Transverse colon (tissue), 4 donors: ENCODE measurements around the gene TM4SF4. TPM values are rescaled to one million over a fixed set of nuclear protein-coding genes. Genes with fewer than 3 reads are reported as not detected.
A peak's percentile ranks its signal among the peaks of the same experiment; 100 is the strongest.

Experiments
- DNase-seq: peaks from one replicate; pipeline ENCODE4 v3.0.0-alpha.2; 2019
- H3K27ac ChIP-seq, 4 donors: fragments of 200-600 bp; sonication (generic); 2 replicates each; pipeline ENCODE4 v1.5.1; 2016 to 2018; ENCODE audit warnings: inconsistent platforms in 4 of 4
- H3K27me3 ChIP-seq: fragments of 200-600 bp; sonication (generic); 2 replicates; pipeline ENCODE4 v1.5.1; 2017; ENCODE audit warnings: inconsistent platforms
- H3K36me3 ChIP-seq, 4 donors: fragments of 200-600 bp; sonication (generic); 2 replicates each; pipeline ENCODE4 v1.5.1; 2017 to 2019; ENCODE audit warnings: inconsistent platforms in 4 of 4
- H3K4me1 ChIP-seq, 4 donors: fragments of 200-600 bp; sonication (generic); 2 replicates each; pipeline ENCODE4 v1.5.1; 2017 to 2020; ENCODE audit warnings: inconsistent platforms in 4 of 4
- H3K4me3 ChIP-seq, 4 donors: fragments of 200-600 bp; sonication (generic); 1 replicate in 1 of 4; 2 replicates in 3 of 4; pipeline versions ENCODE4 v1.5.1 to v1.6.1; 2017 to 2019; ENCODE audit warnings: inconsistent platforms in 4 of 4
- H3K9me3 ChIP-seq, 2 donors: fragments of 200-600 bp; sonication (generic); 2 replicates each; pipeline ENCODE4 v1.5.1; 2017 to 2019; ENCODE audit warnings: inconsistent platforms in 2 of 2
- EP300 ChIP-seq: sonication (generic); formaldehyde crosslinking; IDR thresholded peaks from one replicate; pipeline ENCODE4 v1.6.1; 2017; ENCODE audit warnings: antibody characterized with exemption, low read depth
- POLR2A ChIP-seq: fragments of 450-650 bp; IDR thresholded peaks from one replicate; pipeline ENCODE4 v1.6.1; 2016; ENCODE audit warnings: antibody characterized with exemption, mild to moderate bottlenecking, moderate library complexity
- POLR2AphosphoS5 ChIP-seq, 3 donors: sonication (generic); formaldehyde crosslinking; IDR thresholded peaks; one replicate each; pipeline ENCODE4 v1.6.1; 2016; ENCODE audit warnings: antibody characterized with exemption in 3 of 3
- WGBS, 2 donors: methylation state at CpG; one replicate each; pipeline ENCODE4 v1.1.5; 2018; ENCODE audit warnings: low coverage in 1 of 2; 5-methylcytosine and 5-hydroxymethylcytosine counted together
- in situ Hi-C, 4 donors: fragments of 200-750 bp; cut with MboI; loops; one replicate each; pipeline versions ENCODE4 v1.15.0 to v1.15.1; 2017; ENCODE audit warnings: low sequenced_read_pairs in 3 of 4, low pct_ligation_motif_present in 1 of 4, low pct_unique_long_range_greater_than_20kb in 1 of 4
- intact Hi-C: fragments of 100-400 bp; cut with DNase I; formaldehyde crosslinking; loops from one replicate; pipeline ENCODE4 v1.15.1; 2023; ENCODE audit warnings: low total_unique reads
- total RNA-seq, 4 donors: library from RNA; depleted of rRNA; stranded (reverse); fragments of >200 nt; gene quantifications; one replicate each; pipeline ENCODE4 v1.1.0, GENCODE V29; 2016
- TF ChIP-seq, protein P1 (sequence below), 5 experiments: fragments of 200-600 bp in 3 of 5; fragments of 450-650 bp in 2 of 5; sonication (generic) in 3 of 5; IDR thresholded peaks; 1 replicate in 2 of 5; 2 replicates in 3 of 5; pipeline ENCODE4 v1.5.1; 2016 to 2017; ENCODE audit warnings: antibody characterized with exemption in 5 of 5, inconsistent platforms in 3 of 5, mild to moderate bottlenecking in 2 of 5, moderate library complexity in 1 of 5

TM4SF4 gene
- total RNA-seq, 4 donors from 2014 or later: 0.95 to 3.1 TPM; not detected in 2

- Histone ChIP-seq H3K27ac (no peak overlapping the region), H3K4me1 (peaks cover 3 to 30% (median 18%) of the 10 kb centered on the region in 4 donors), H3K36me3 (no peaks in the 10 kb centered on the region), H3K27me3 (no peaks in the 10 kb centered on the region), H3K4me3 (no peak overlapping the region), H3K9me3 (no peaks in the 10 kb centered on the region)
- TF ChIP-seq EP300 (no peak), POLR2A (no peak)
- TF ChIP-seq, protein P1, sequence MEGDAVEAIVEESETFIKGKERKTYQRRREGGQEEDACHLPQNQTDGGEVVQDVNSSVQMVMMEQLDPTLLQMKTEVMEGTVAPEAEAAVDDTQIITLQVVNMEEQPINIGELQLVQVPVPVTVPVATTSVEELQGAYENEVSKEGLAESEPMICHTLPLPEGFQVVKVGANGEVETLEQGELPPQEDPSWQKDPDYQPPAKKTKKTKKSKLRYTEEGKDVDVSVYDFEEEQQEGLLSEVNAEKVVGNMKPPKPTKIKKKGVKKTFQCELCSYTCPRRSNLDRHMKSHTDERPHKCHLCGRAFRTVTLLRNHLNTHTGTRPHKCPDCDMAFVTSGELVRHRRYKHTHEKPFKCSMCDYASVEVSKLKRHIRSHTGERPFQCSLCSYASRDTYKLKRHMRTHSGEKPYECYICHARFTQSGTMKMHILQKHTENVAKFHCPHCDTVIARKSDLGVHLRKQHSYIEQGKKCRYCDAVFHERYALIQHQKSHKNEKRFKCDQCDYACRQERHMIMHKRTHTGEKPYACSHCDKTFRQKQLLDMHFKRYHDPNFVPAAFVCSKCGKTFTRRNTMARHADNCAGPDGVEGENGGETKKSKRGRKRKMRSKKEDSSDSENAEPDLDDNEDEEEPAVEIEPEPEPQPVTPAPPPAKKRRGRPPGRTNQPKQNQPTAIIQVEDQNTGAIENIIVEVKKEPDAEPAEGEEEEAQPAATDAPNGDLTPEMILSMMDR (IDR thresholded peaks at IDR 0.05): no peak
- in situ Hi-C loops: no loop called here
- 97 to 100% methylated on average over 1 of the region's 1 CpG for WGBS, 2 donors
- intact Hi-C loops: no loop called here
- DNase-seq: no peak
Measured at GRCh38 chr3:149538371-149538770, 63.9 kb downstream of the TM4SF4 start.

- TF ChIP-seq POLR2AphosphoS5 (IDR thresholded peaks at IDR 0.05): no peak
- no peak for TF ChIP-seq EP300
- TF ChIP-seq, protein P1 (IDR thresholded peaks at IDR 0.05): no peak
- TF ChIP-seq POLR2A: no peak
- Histone ChIP-seq H3K4me1 (peaks cover 2 to 17% (median 8%) of the 10 kb centered on the region in 4 donors), H3K27me3 (no peaks in the 10 kb centered on the region), H3K27ac (no peak overlapping the region), H3K9me3 (no peaks in the 10 kb centered on the region), H3K4me3 (no peak overlapping the region), H3K36me3 (no peaks in the 10 kb centered on the region)
- in situ Hi-C loops: loop anchor here in 1 of 4 donors (10.0 kb wide), 1 partner anchor 114 kb away; the partner anchor contains the start of gene WWTR1
- 60 to 71% methylated on average over 3 of the region's 3 CpGs for WGBS, 2 donors
- intact Hi-C loops: no loop called here
- DNase-seq: no peak
Measured at GRCh38 chr3:149541091-149541491, 66.6 kb downstream of the TM4SF4 start.

DNA sequence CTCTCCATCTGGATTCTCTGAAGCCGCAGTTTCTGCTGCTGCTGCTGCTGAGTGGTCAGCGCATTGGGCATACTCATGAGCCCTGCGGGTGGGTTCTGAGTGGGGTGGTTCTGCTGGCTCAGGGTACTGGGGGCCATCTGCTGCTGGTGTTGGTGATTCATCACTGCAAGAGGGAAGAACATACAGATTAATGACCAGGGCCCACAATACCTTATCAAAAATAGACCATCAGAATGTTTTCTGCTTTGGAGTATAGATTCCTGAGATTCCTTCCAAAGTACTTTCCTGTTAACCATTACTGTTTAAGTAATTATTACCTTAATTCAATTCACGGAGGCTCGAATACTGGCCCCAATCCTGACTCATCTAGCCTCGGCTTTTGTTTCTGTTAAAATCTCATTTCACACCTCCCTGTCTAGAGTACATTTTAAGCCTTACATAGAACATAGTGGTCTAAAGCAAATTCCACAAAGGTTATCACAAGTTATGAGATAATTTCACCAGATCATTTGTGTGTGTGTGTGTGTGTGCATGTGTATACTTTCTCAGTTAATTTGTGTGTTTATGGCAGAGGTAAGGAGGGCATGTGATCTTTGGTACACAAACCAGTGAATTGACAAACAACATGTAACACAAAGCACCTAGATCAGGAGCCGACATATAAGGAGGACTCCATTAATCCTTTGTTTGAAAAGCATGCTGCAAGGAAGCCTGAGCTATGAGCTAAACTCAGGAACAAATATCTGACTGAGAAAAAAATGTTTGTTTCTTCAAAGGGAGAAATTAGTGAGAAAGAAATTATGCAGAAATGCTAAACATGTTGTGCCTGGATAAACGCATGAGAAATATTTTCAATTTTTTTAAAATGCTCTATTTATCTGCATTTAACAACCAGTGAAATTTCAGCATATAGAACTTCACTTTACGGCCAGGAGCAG lies 68.1 kb downstream of the TM4SF4 start:
- no peaks in the 10 kb centered on the region for H3K36me3 ChIP-seq
- DNase-seq: no peak
- no peaks in the 10 kb centered on the region for H3K9me3 ChIP-seq
- H3K27ac ChIP-seq: no peak overlapping the region
- no peak overlapping the region for H3K4me3 ChIP-seq
- intact Hi-C loops (no loop called here), in situ Hi-C loops (loop anchor here in 1 of 4 donors (10.0 kb wide), 1 partner anchor 112 kb away; the partner anchor contains the start of gene WWTR1)
- no peak for TF ChIP-seq EP300
- TF ChIP-seq, protein P1 (IDR thresholded peaks at IDR 0.05): no peak
- no peak for TF ChIP-seq POLR2AphosphoS5 (IDR thresholded peaks at IDR 0.05)
- TF ChIP-seq POLR2A: no peak
- 77 to 86% methylated on average over 6 to 9 of the region's 9 CpGs for WGBS, 2 donors
- H3K4me1 ChIP-seq: peaks cover 0 to 23% (median 5%) of the 10 kb centered on the region in 4 donors
- no peaks in the 10 kb centered on the region for H3K27me3 ChIP-seq

DNA sequence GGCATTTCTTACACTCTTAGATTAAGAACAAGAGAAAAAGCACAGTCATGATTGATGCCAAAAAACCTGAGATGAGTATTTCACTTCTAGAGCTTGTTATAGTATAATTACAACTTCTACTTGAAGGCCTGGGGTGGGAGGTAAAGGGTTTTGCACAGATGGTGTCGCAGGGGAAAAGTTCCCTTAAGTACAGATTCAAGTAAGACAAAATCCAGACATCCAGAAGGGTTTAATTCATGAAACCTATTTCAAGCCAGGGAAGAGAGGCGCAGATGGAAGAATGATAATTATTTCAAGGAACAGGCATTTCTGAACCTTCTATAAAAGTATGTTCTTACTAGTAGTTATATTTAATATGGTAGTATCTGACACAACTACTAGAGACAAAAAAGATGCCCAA lies 70.6 kb downstream of the TM4SF4 start:
- 74 to 75% methylated on average over 2 of the region's 2 CpGs for WGBS, 2 donors
- Histone ChIP-seq H3K27me3 (no peaks in the 10 kb centered on the region), H3K36me3 (no peaks in the 10 kb centered on the region), H3K4me3 (no peak overlapping the region), H3K4me1 (peaks cover 0 to 34% (median 8%) of the 10 kb centered on the region in 4 donors), H3K27ac (peak overlapping the region in 3 of 4 donors; percentile 31 to 48 (median 38)), H3K9me3 (no peaks in the 10 kb centered on the region)
- DNase-seq: no peak
- intact Hi-C loops: no loop called here
- TF ChIP-seq EP300 (no peak), POLR2A (no peak)
- in situ Hi-C loops: loop anchor here in 1 of 4 donors (10.0 kb wide), 1 partner anchor 110 kb away; the partner anchor contains the start of gene WWTR1
